HEK293 (cell line): ENCODE data around the gene IMP3.

ENCODE experiments used
- CTCF ChIA-PET: fragments of 350-600 bp; formaldehyde crosslinking; extraction: SDS; loops from one replicate; lab custom pipeline; 2021; ENCODE audit warnings: antibody characterized with exemption; lab: Yijun Ruan, JAX
- POLR2A ChIA-PET: fragments of 300-600 bp; formaldehyde crosslinking; extraction: SDS; loops from one replicate; lab custom pipeline; 2020; ENCODE audit warnings: antibody characterized with exemption, inconsistent platforms; lab: Yijun Ruan, JAX
- H3K27ac ChIP-seq: fragments of 200-500 bp; sonication (Bioruptor generic); 2 replicates; pipeline ENCODE4 v1.5.1; 2014; ENCODE audit warnings: low read depth, low read length, control low read depth, inconsistent platforms; ENCODE audit errors: extremely low read depth
- H3K36me3 ChIP-seq, 2 experiments: fragments of 200-500 bp in 1 of 2; sonication (Bioruptor generic) in 1 of 2; 1 replicate in 1 of 2; 2 replicates in 1 of 2; pipeline ENCODE4 v1.5.1; 2014 to 2017; ENCODE audit warnings: inconsistent platforms in 2 of 2, low read length in 2 of 2; ENCODE audit not compliant: control insufficient read depth in 2 of 2, insufficient read depth in 1 of 2
- H3K4me1 ChIP-seq: fragments of 200-500 bp; sonication (Bioruptor generic); 2 replicates; pipeline ENCODE4 v1.5.1; 2014; ENCODE audit warnings: mild to moderate bottlenecking, low read length, inconsistent platforms; ENCODE audit not compliant: control insufficient read depth, insufficient read depth
- H3K4me3 ChIP-seq: 2 replicates; pipeline ENCODE4 v1.5.1; 2011; ENCODE audit warnings: low read depth, mild to moderate bottlenecking, control low read depth, low read length, moderate library complexity
- H3K9me3 ChIP-seq: fragments of 200-500 bp; sonication (Bioruptor generic); 2 replicates; pipeline ENCODE4 v1.5.1; 2014; ENCODE audit warnings: low read depth, low read length, inconsistent platforms; ENCODE audit not compliant: control insufficient read depth, insufficient read depth
- GLI2 ChIP-seq: fragments of 450-650 bp; formaldehyde crosslinking; IDR thresholded peaks from 2 replicates; pipeline ENCODE4; 2017; ENCODE audit warnings: missing biosample characterization, missing genetic modification characterization, low read depth, borderline replicate concordance
- PRDM2 ChIP-seq: fragments of 450-650 bp; formaldehyde crosslinking; IDR thresholded peaks from 2 replicates; pipeline ENCODE4 v1.5.1; 2016; ENCODE audit warnings: missing biosample characterization, missing genetic modification characterization, borderline replicate concordance
- ZBTB44 ChIP-seq: fragments of 450-650 bp; IDR thresholded peaks from 2 replicates; pipeline ENCODE4 v1.5.1; 2018; ENCODE audit warnings: missing biosample characterization, mild to moderate bottlenecking, missing genetic modification characterization
- ZNF114 ChIP-seq: fragments of 450-650 bp; formaldehyde crosslinking; IDR thresholded peaks from 2 replicates; pipeline ENCODE4 v1.5.0; 2017; ENCODE audit warnings: missing biosample characterization, missing genetic modification characterization
- ZNF155 ChIP-seq: fragments of 450-650 bp; formaldehyde crosslinking; IDR thresholded peaks from 2 replicates; pipeline ENCODE4 v1.5.1; 2016; ENCODE audit warnings: missing biosample characterization, missing genetic modification characterization
- ZNF169 ChIP-seq: fragments of 450-650 bp; formaldehyde crosslinking; IDR thresholded peaks from 2 replicates; pipeline ENCODE4 v1.5.1; 2016; ENCODE audit warnings: missing biosample characterization, missing genetic modification characterization
- ZNF184 ChIP-seq: fragments of 450-650 bp; IDR thresholded peaks from 2 replicates; pipeline ENCODE4 v1.5.1; 2018; ENCODE audit warnings: missing biosample characterization, mild to moderate bottlenecking, missing genetic modification characterization
- ZNF2 ChIP-seq: fragments of 450-650 bp; formaldehyde crosslinking; IDR thresholded peaks from 2 replicates; pipeline ENCODE4 v1.5.1; 2016; ENCODE audit warnings: missing biosample characterization, missing genetic modification characterization
- ZNF23 ChIP-seq: fragments of 450-650 bp; formaldehyde crosslinking; IDR thresholded peaks from 2 replicates; pipeline ENCODE4 v1.5.1; 2016; ENCODE audit warnings: missing biosample characterization, missing genetic modification characterization, borderline replicate concordance
- ZNF302 ChIP-seq: fragments of 450-650 bp; formaldehyde crosslinking; IDR thresholded peaks from 2 replicates; pipeline ENCODE4 v1.5.1; 2016; ENCODE audit warnings: missing biosample characterization, missing genetic modification characterization, low read depth
- ZNF341 ChIP-seq: fragments of 450-650 bp; formaldehyde crosslinking; IDR thresholded peaks from 2 replicates; pipeline ENCODE4; 2016; ENCODE audit warnings: low read depth, missing biosample characterization, missing genetic modification characterization
- ZNF501 ChIP-seq: fragments of 450-650 bp; formaldehyde crosslinking; IDR thresholded peaks from 2 replicates; pipeline ENCODE4 v1.5.1; 2016; ENCODE audit warnings: missing biosample characterization, missing genetic modification characterization
- ZNF513 ChIP-seq: fragments of 450-650 bp; IDR thresholded peaks from 2 replicates; pipeline ENCODE4 v1.5.1; 2018; ENCODE audit warnings: missing biosample characterization, missing genetic modification characterization
- ZNF792 ChIP-seq: fragments of 450-650 bp; formaldehyde crosslinking; IDR thresholded peaks from 2 replicates; pipeline ENCODE4 v1.5.1; 2016; ENCODE audit warnings: missing biosample characterization, missing genetic modification characterization
- TF ChIP-seq, protein P1 (sequence below): fragments of 450-650 bp; formaldehyde crosslinking; IDR thresholded peaks from 2 replicates; pipeline ENCODE4 v1.5.1; 2017; ENCODE audit warnings: missing biosample characterization, missing genetic modification characterization
- TF ChIP-seq, protein P2 (sequence below): fragments of 450-650 bp; formaldehyde crosslinking; IDR thresholded peaks from 2 replicates; pipeline ENCODE4 v1.5.1; 2017; ENCODE audit warnings: missing biosample characterization, missing genetic modification characterization
- TF ChIP-seq, protein P3 (sequence below): fragments of 450-650 bp; formaldehyde crosslinking; IDR thresholded peaks from 2 replicates; pipeline ENCODE4 v1.5.1; 2016; ENCODE audit warnings: missing biosample characterization, missing genetic modification characterization

Gene IMP3

GRCh38 chr15:75669191-75669878 is 29.3 kb upstream of the IMP3 start:
- POLR2A ChIA-PET: interaction anchor here (0.9 to 1.5 kb wide), 2 partner anchors 8 to 22 kb away, joined by 3 read pairs; partner anchors contain the start of gene SNX33
- H3K4me1 ChIP-seq: peaks cover 10% of the 10 kb centered on the region
- H3K4me3 ChIP-seq: no peak overlapping the region
- H3K27ac ChIP-seq: no peak overlapping the region
- TF ChIP-seq ZNF501 (tag by site-specific recombination) (no peak), PRDM2 (tag by site-specific recombination) (no peak), ZNF184 (no peak), ZNF341 (tag by site-specific recombination) (no peak)
- TF ChIP-seq, protein P1, sequence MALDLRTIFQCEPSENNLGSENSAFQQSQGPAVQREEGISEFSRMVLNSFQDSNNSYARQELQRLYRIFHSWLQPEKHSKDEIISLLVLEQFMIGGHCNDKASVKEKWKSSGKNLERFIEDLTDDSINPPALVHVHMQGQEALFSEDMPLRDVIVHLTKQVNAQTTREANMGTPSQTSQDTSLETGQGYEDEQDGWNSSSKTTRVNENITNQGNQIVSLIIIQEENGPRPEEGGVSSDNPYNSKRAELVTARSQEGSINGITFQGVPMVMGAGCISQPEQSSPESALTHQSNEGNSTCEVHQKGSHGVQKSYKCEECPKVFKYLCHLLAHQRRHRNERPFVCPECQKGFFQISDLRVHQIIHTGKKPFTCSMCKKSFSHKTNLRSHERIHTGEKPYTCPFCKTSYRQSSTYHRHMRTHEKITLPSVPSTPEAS (tag by site-specific recombination): no peak
- TF ChIP-seq, protein P2, sequence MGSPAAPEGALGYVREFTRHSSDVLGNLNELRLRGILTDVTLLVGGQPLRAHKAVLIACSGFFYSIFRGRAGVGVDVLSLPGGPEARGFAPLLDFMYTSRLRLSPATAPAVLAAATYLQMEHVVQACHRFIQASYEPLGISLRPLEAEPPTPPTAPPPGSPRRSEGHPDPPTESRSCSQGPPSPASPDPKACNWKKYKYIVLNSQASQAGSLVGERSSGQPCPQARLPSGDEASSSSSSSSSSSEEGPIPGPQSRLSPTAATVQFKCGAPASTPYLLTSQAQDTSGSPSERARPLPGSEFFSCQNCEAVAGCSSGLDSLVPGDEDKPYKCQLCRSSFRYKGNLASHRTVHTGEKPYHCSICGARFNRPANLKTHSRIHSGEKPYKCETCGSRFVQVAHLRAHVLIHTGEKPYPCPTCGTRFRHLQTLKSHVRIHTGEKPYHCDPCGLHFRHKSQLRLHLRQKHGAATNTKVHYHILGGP (tag by site-specific recombination): no peak
- no peaks in the 10 kb centered on the region for H3K36me3 ChIP-seq
- CTCF ChIA-PET: no interaction called here
- no peaks in the 10 kb centered on the region for H3K9me3 ChIP-seq

DNA sequence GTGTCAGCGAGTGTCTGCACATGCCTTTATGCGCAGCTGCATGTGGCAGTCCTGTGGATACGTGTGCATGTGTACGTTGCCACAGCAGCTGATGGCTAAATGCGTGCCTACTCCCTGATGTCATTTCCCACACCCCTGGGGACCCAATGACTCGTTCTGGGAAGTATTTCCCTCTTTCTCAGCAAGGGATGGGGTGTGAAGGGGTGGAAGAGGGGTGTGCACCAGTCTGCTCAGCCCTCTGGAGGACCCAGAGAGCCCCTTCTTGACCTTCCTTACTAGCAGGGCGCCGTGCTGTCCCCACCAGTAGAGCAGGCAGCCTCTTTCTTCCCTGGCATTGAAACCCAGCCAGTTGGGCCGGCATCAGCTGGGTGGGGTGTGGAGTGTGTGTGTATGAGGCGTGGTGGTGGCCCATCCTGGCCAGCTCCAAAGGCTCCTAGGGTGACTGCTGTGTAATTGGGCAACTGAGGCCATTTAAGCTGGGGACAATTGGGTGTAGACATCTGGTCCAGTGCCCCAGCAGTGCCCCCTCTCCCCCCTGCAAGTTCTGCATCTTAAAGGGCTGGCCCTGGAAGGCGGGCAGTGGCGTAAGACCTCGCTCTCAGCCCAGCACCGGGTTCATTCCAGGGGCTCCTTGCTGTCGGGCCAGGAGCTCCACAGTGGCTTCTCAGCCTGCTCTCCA is 26.9 kb upstream of the IMP3 start:
- ChIA-PET POLR2A (interaction anchor here (0.6 to 1.3 kb wide), 6 partner anchors 26 to 299 kb away, joined by 3 to 7 read pairs (median 3); partner anchors contain the start of gene SIN3A), CTCF (interaction anchor here (1.0 to 1.2 kb wide), 3 partner anchors 13 to 19 kb away, joined by 3 read pairs; partner anchors contain the start of gene SNX33)
- Histone ChIP-seq H3K27ac (no peak overlapping the region), H3K4me1 (no peaks in the 10 kb centered on the region), H3K36me3 (no peaks in the 10 kb centered on the region), H3K4me3 (no peak overlapping the region), H3K9me3 (no peaks in the 10 kb centered on the region)
- no peak for TF ChIP-seq ZNF169 (tag by site-specific recombination)
- TF ChIP-seq ZNF23 (tag by site-specific recombination): no peak
- TF ChIP-seq ZNF155 (tag by site-specific recombination): no peak
- peak; percentile 73; the same call in 1 of the 2 replicates for TF ChIP-seq ZBTB44
- no peak for TF ChIP-seq GLI2 (tag by site-specific recombination)
- TF ChIP-seq ZNF302 (tag by site-specific recombination): no peak
- no peak for TF ChIP-seq ZNF114
- no peak for TF ChIP-seq ZNF513 (tag by site-specific recombination)
- TF ChIP-seq, protein P3, sequence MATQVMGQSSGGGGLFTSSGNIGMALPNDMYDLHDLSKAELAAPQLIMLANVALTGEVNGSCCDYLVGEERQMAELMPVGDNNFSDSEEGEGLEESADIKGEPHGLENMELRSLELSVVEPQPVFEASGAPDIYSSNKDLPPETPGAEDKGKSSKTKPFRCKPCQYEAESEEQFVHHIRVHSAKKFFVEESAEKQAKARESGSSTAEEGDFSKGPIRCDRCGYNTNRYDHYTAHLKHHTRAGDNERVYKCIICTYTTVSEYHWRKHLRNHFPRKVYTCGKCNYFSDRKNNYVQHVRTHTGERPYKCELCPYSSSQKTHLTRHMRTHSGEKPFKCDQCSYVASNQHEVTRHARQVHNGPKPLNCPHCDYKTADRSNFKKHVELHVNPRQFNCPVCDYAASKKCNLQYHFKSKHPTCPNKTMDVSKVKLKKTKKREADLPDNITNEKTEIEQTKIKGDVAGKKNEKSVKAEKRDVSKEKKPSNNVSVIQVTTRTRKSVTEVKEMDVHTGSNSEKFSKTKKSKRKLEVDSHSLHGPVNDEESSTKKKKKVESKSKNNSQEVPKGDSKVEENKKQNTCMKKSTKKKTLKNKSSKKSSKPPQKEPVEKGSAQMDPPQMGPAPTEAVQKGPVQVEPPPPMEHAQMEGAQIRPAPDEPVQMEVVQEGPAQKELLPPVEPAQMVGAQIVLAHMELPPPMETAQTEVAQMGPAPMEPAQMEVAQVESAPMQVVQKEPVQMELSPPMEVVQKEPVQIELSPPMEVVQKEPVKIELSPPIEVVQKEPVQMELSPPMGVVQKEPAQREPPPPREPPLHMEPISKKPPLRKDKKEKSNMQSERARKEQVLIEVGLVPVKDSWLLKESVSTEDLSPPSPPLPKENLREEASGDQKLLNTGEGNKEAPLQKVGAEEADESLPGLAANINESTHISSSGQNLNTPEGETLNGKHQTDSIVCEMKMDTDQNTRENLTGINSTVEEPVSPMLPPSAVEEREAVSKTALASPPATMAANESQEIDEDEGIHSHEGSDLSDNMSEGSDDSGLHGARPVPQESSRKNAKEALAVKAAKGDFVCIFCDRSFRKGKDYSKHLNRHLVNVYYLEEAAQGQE: no peak
- no peak for TF ChIP-seq ZNF2
- TF ChIP-seq ZNF792 (tag by site-specific recombination): no peak
